HepG2 (cell line): ENCODE data around the gene AFF1.

Experiments
- ADNP ChIP-seq: sonication (generic); formaldehyde crosslinking; IDR thresholded peaks from 2 replicates; pipeline ENCODE4 v1.4.0; 2020; ENCODE audit warnings: missing genetic modification reagents
- ARNT ChIP-seq: fragments of 450-650 bp; IDR thresholded peaks from 2 replicates; pipeline ENCODE4 v1.6.1; 2017
- CHD2 ChIP-seq: IDR thresholded peaks from 2 replicates; pipeline ENCODE4 v1.6.1; 2011; ENCODE audit warnings: low read depth, low read length, improper control_type of control experiment
- CTCF ChIP-seq: sonication (generic); formaldehyde crosslinking; IDR thresholded peaks from 2 replicates; pipeline ENCODE4 v1.5.0; 2020; ENCODE audit warnings: mild to moderate bottlenecking, missing genetic modification reagents, moderate library complexity
- EP300 ChIP-seq, 3 experiments: sonication (generic) in 1 of 3; formaldehyde crosslinking in 1 of 3; IDR thresholded peaks; 2 replicates each; pipeline versions ENCODE4 v1.5.1 to v1.6.1; 2011 to 2020; ENCODE audit warnings: low read depth in 2 of 3, low read length in 2 of 3, borderline replicate concordance in 1 of 3, improper control_type of control experiment in 1 of 3, mild to moderate bottlenecking in 1 of 3, missing genetic modification reagents in 1 of 3, moderate library complexity in 1 of 3
- EZH2 ChIP-seq: conservative IDR thresholded peaks from 2 replicates; pipeline ENCODE4 v1.6.1; 2012; ENCODE audit warnings: mild to moderate bottlenecking, low read depth, low read length, moderate library complexity
- MED13 ChIP-seq: sonication (generic); formaldehyde crosslinking; IDR thresholded peaks from 2 replicates; pipeline ENCODE4 v1.5.0; 2020; ENCODE audit warnings: missing genetic modification reagents
- TRIM24 ChIP-seq: sonication (generic); formaldehyde crosslinking; IDR thresholded peaks from 2 replicates; pipeline ENCODE4 v1.8.0; 2022; ENCODE audit warnings: mild to moderate bottlenecking, missing genetic modification reagents
- ZBTB42 ChIP-seq: sonication (generic); formaldehyde crosslinking; IDR thresholded peaks from 2 replicates; pipeline ENCODE4 v1.5.0; 2020; ENCODE audit warnings: mild to moderate bottlenecking, missing genetic modification reagents
- ZFYVE20 ChIP-seq: sonication (generic); formaldehyde crosslinking; IDR thresholded peaks from 2 replicates; pipeline ENCODE4 v1.8.0; 2023; ENCODE audit warnings: low read depth, mild to moderate bottlenecking, moderate library complexity, missing genetic modification reagents, borderline replicate concordance
- ZNF232 ChIP-seq: sonication (generic); formaldehyde crosslinking; IDR thresholded peaks from 2 replicates; pipeline ENCODE4 v1.4.0; 2020; ENCODE audit warnings: missing genetic modification reagents, borderline replicate concordance
- TF ChIP-seq, protein P1 (sequence below): sonication (generic); formaldehyde crosslinking; IDR thresholded peaks from 2 replicates; pipeline ENCODE4 v1.4.0; 2020; ENCODE audit warnings: mild to moderate bottlenecking, low read depth, missing genetic modification reagents

DNA sequence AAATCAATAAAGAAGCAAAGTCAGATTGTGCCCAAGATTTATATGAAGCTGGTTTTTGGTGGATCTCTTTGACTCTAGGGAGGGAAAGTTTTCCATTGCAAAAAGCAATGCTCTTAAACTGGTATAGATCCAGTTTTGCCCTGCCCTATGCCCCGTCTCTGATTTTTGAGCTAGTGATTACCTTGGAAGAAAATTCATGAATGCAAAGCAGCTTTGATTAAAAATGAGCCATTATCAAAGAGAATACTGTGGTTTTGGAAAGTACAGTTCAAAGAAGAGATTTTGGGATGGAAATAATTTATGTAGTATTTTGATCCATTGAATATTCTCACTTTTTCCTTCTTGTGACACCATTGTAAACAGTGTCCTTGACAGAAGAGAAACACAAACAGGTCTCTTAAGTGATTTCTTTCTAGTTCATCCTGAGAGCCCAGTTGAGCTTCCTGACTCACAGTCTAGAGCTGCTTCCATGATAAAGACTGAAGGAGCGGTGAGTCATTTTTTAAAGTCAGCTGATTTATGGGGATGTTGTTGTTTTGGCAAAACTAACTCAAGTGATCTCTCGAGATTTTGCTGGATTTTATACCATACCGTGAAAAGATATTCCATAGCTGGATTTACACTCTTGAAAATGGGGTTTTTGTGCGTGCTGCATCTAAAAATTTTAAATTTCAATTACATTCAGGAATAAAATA, 76.7 kb downstream of the AFF1 start:
- no peak for TF ChIP-seq ARNT
- TF ChIP-seq CHD2: no peak
- no peak for TF ChIP-seq TRIM24 (CRISPR knock-in tag)
- TF ChIP-seq, protein P1, sequence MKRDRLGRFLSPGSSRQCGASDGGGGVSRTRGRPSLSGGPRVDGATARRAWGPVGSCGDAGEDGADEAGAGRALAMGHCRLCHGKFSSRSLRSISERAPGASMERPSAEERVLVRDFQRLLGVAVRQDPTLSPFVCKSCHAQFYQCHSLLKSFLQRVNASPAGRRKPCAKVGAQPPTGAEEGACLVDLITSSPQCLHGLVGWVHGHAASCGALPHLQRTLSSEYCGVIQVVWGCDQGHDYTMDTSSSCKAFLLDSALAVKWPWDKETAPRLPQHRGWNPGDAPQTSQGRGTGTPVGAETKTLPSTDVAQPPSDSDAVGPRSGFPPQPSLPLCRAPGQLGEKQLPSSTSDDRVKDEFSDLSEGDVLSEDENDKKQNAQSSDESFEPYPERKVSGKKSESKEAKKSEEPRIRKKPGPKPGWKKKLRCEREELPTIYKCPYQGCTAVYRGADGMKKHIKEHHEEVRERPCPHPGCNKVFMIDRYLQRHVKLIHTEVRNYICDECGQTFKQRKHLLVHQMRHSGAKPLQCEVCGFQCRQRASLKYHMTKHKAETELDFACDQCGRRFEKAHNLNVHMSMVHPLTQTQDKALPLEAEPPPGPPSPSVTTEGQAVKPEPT (CRISPR knock-in tag): no peak
- no peak for TF ChIP-seq MED13 (CRISPR knock-in tag)
- no peak for TF ChIP-seq ADNP (CRISPR knock-in tag)
- no peak for TF ChIP-seq EZH2
- TF ChIP-seq CTCF: no peak
- TF ChIP-seq ZFYVE20 (CRISPR knock-in tag): no peak
- no peak for TF ChIP-seq ZNF232 (CRISPR knock-in tag)
- no peak for TF ChIP-seq ZBTB42 (CRISPR knock-in tag)
- TF ChIP-seq EP300 (IDR thresholded peaks at IDR 0.05; ENCODE audit: low read depth in 2 of 2, low read length in 2 of 2): no peak
- no peak for TF ChIP-seq EP300 (CRISPR knock-in tag; IDR thresholded peaks at IDR 0.05; ENCODE audit: borderline replicate concordance)
